Smooth muscle cell (in vitro differentiated cells): Measurements from ENCODE around the gene STX10. TPM values are rescaled to one million over a fixed set of nuclear protein-coding genes. Genes with fewer than 3 reads are reported as not detected.
A peak's percentile ranks its signal among the peaks of the same experiment; 100 is the strongest.

Experiments
- DNase-seq: peaks from one replicate; lab custom pipeline; 2025; ENCODE audit not compliant: unreplicated experiment; lab: John Stamatoyannopoulos, UW
- H2AFZ ChIP-seq: fragments of 200-600 bp; sonication (generic); 2 replicates; pipeline ENCODE4 v1.6.0; 2016; ENCODE audit warnings: antibody characterized with exemption, low read depth, mild to moderate bottlenecking
- H3F3A ChIP-seq: fragments of 200-600 bp; sonication (generic); 2 replicates; pipeline ENCODE4 v1.6.0; 2017; ENCODE audit warnings: antibody characterized with exemption, low read depth
- H3K27ac ChIP-seq: fragments of 200-600 bp; sonication (generic); 2 replicates; pipeline ENCODE4 v1.5.1; 2016; ENCODE audit warnings: low read depth, mild to moderate bottlenecking
- H3K27me3 ChIP-seq: fragments of 200-600 bp; sonication (generic); 2 replicates; pipeline ENCODE4 v1.6.1; 2016; ENCODE audit warnings: low read depth, mild to moderate bottlenecking
- H3K36me3 ChIP-seq: fragments of 200-600 bp; sonication (generic); 2 replicates; pipeline ENCODE4 v1.5.1; 2016; ENCODE audit warnings: low read depth
- H3K4me1 ChIP-seq: fragments of 200-600 bp; sonication (generic); 2 replicates; pipeline ENCODE4 v1.5.1; 2016; ENCODE audit warnings: low read depth
- H3K4me2 ChIP-seq: fragments of 200-600 bp; sonication (generic); 2 replicates; pipeline ENCODE4 v1.6.0; 2016; ENCODE audit warnings: mild to moderate bottlenecking
- H3K4me3 ChIP-seq: fragments of 200-600 bp; sonication (generic); 2 replicates; pipeline ENCODE4 v1.5.1; 2016; ENCODE audit warnings: mild to moderate bottlenecking
- H3K79me2 ChIP-seq: fragments of 200-600 bp; sonication (generic); 2 replicates; pipeline ENCODE4 v1.6.0; 2016; ENCODE audit warnings: low read depth, mild to moderate bottlenecking
- H3K9ac ChIP-seq: fragments of 200-600 bp; sonication (generic); 2 replicates; pipeline ENCODE4 v1.6.0; 2016; ENCODE audit warnings: low read depth
- H3K9me3 ChIP-seq: fragments of 200-600 bp; sonication (generic); replicated peaks from 2 replicates; pipeline ENCODE4 v1.5.1; 2016; ENCODE audit warnings: low read depth
- H4K20me1 ChIP-seq: fragments of 200-600 bp; sonication (generic); 2 replicates; pipeline ENCODE4 v1.6.0; 2016; ENCODE audit warnings: low read depth
- WGBS: methylation state at CpG from one replicate; pipeline ENCODE4 v1.1.7; 2016; ENCODE audit warnings: low lambda C conversion rate; 5-methylcytosine and 5-hydroxymethylcytosine counted together
- polyA plus RNA-seq: library from polyadenylated mRNA; unstranded; fragments of >200 nt; fragmentation: Nextera tagmentation; extraction: Ambion mirVana; gene quantifications from 2 replicates; pipeline ENCODE4 v1.2.1, GENCODE V29; 2016
- total RNA-seq: library from RNA; depleted of rRNA; stranded (reverse); fragments of >200 nt; gene quantifications from 2 replicates; pipeline ENCODE4 v1.2.3, GENCODE V29; 2014
- TF ChIP-seq, protein P1 (sequence below): fragments of 200-600 bp; sonication (generic); IDR thresholded peaks from 2 replicates; pipeline ENCODE4 v1.5.1; 2017; ENCODE audit warnings: borderline replicate concordance, mild to moderate bottlenecking, antibody characterized with exemption; ENCODE audit not compliant: insufficient read depth, poor library complexity, severe bottlenecking

STX10 gene
- total and polyA plus RNA-seq, 2 experiments from 2014 or later: 59.6 to 69.1 TPM

- peaks cover 41% of the 10 kb centered on the region for H3K27me3 ChIP-seq
- H3K79me2 ChIP-seq: no peaks in the 10 kb centered on the region
- H3K36me3 ChIP-seq: no peaks in the 10 kb centered on the region
- H3K4me2 ChIP-seq: no peak overlapping the region
- TF ChIP-seq, protein P1, sequence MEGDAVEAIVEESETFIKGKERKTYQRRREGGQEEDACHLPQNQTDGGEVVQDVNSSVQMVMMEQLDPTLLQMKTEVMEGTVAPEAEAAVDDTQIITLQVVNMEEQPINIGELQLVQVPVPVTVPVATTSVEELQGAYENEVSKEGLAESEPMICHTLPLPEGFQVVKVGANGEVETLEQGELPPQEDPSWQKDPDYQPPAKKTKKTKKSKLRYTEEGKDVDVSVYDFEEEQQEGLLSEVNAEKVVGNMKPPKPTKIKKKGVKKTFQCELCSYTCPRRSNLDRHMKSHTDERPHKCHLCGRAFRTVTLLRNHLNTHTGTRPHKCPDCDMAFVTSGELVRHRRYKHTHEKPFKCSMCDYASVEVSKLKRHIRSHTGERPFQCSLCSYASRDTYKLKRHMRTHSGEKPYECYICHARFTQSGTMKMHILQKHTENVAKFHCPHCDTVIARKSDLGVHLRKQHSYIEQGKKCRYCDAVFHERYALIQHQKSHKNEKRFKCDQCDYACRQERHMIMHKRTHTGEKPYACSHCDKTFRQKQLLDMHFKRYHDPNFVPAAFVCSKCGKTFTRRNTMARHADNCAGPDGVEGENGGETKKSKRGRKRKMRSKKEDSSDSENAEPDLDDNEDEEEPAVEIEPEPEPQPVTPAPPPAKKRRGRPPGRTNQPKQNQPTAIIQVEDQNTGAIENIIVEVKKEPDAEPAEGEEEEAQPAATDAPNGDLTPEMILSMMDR: no peak
- H3F3A ChIP-seq: peaks cover 14% of the 10 kb centered on the region
- DNase-seq: no peak
- H3K4me1 ChIP-seq: peaks cover 29% of the 10 kb centered on the region
- H2AFZ ChIP-seq: no peak overlapping the region
- H3K9me3 ChIP-seq: no peaks in the 10 kb centered on the region
- peaks cover 11% of the 10 kb centered on the region for H4K20me1 ChIP-seq
- no peak overlapping the region for H3K4me3 ChIP-seq
- H3K9ac ChIP-seq: no peak overlapping the region
- no peak overlapping the region for H3K27ac ChIP-seq
- WGBS: 83% methylated on average over 12 of the region's 12 CpGs
Measured at GRCh38 chr19:13100031-13100588, 50.1 kb downstream of the STX10 start.

- Histone ChIP-seq H3K27ac (no peak overlapping the region), H3K27me3 (peaks cover 48% of the 10 kb centered on the region), H3K4me2 (peak overlapping the region; percentile 26), H2AFZ (no peak overlapping the region), H3K9me3 (no peaks in the 10 kb centered on the region), H3K4me3 (no peak overlapping the region), H3K9ac (no peak overlapping the region), H3F3A (peaks cover 14% of the 10 kb centered on the region), H4K20me1 (peaks cover 11% of the 10 kb centered on the region), H3K4me1 (peaks cover 30% of the 10 kb centered on the region), H3K79me2 (no peaks in the 10 kb centered on the region), H3K36me3 (no peaks in the 10 kb centered on the region)
- 19% methylated on average over 68 of the region's 77 CpGs for WGBS
- TF ChIP-seq, protein P1: no peak
- DNase-seq: no peak
Measured at GRCh38 chr19:13099073-13099999, 50.8 kb downstream of the STX10 start.

DNA sequence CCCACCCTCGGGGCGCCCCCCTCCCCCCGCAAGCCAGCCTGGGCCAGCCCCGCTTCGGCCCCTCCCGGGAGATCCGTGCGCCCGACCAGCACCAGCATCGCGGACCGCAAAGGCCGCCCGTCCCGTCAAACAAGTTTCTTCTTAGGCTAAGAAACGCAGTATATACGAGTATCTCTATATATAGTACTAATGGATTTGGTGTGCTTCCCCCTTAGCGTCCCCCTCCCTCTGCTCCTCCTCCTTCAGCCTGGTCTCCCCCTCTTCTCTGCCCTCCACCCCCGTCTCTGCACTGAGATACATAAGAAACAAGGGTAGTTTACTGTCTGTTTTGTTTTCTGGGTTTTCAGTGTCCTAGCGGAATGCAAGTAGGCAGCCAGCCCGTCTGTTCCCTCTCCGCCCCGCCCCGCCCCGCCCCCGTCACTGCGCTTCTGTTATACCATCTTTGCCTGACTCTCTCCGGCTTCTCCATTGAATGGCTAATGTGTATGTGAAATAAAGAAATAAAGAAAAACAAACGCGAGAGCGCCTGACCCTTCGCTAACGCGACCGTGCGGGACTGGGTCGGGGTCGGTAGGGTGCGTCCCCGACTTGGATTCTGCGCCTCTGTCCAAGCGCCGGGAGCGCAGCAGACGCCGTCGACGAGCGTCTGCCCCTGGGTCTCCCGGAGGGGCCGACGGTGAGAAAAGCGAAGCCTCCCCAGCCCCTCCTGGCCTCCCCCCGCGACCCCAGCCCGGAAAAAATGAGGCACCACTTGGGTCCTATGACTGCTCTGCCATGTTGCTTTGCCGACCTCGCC is 51.7 kb downstream of the STX10 start:
- Histone ChIP-seq H3F3A (peaks cover 14% of the 10 kb centered on the region), H3K4me1 (peaks cover 30% of the 10 kb centered on the region), H3K79me2 (no peaks in the 10 kb centered on the region), H3K9me3 (no peaks in the 10 kb centered on the region), H4K20me1 (peaks cover 11% of the 10 kb centered on the region), H2AFZ (no peak overlapping the region), H3K27ac (no peak overlapping the region), H3K4me3 (no peak overlapping the region), H3K4me2 (peak overlapping the region; percentile 78), H3K9ac (no peak overlapping the region), H3K36me3 (no peaks in the 10 kb centered on the region), H3K27me3 (peaks cover 48% of the 10 kb centered on the region)
- 4% methylated on average over 45 of the region's 58 CpGs for WGBS
- no peak for DNase-seq
- TF ChIP-seq, protein P1: no peak
